Glomerular visceral epithelial cell (primary cell): ENCODE results near the gene BRINP2.

Experiments used
- DNase-seq: peaks from one replicate; pipeline ENCODE4 v3.0.0-alpha.2; 2016; ENCODE audit errors: extremely low spot score

Gene BRINP2, protein sequence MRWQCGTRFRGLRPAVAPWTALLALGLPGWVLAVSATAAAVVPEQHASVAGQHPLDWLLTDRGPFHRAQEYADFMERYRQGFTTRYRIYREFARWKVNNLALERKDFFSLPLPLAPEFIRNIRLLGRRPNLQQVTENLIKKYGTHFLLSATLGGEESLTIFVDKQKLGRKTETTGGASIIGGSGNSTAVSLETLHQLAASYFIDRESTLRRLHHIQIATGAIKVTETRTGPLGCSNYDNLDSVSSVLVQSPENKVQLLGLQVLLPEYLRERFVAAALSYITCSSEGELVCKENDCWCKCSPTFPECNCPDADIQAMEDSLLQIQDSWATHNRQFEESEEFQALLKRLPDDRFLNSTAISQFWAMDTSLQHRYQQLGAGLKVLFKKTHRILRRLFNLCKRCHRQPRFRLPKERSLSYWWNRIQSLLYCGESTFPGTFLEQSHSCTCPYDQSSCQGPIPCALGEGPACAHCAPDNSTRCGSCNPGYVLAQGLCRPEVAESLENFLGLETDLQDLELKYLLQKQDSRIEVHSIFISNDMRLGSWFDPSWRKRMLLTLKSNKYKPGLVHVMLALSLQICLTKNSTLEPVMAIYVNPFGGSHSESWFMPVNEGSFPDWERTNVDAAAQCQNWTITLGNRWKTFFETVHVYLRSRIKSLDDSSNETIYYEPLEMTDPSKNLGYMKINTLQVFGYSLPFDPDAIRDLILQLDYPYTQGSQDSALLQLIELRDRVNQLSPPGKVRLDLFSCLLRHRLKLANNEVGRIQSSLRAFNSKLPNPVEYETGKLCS

DNA sequence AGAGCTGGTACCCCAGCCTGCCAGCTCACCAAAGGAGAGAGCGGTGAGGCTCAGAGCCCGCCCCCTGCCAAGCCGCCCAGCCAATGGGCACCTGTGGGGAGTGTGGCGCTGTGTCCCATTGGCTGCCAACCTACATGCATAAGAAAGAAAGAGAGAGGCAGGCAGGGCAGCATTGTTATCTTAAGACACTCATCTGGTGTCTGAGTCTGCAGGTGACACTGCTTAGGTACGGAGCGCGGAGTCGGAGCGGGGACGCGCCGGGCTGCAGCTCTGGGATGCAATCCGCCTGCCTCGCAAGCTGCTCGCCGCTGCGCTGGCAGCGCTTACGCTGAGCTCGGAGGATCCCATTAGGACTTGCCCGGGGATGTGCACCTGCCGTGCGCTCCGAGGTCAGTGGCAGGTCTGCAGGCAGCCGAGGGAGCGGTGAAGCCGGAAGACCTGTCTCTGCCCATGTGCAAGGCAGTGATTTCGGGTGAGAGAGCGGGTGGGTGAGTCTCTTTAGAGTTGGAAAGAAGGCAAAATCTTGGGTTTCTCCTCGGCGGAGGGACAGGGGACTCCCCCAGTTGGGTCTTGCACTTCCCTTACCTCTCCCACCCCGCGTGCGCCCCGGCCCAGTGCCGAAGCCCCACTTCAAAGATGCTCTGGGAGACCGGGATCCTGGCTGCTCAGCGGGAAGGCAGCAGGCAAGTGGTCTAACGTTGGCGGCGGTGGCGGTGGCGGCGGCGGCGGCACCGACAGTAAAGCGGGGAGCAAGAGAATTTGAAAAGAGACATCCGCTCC, at the start of gene BRINP2:
Gene BRINP2, plus strand, starts transcription at position 203 of the 780 bp plus-strand sequence. CDS start 58,919 bp downstream, outside the sequence.
- DNase-seq = no peak

DNA sequence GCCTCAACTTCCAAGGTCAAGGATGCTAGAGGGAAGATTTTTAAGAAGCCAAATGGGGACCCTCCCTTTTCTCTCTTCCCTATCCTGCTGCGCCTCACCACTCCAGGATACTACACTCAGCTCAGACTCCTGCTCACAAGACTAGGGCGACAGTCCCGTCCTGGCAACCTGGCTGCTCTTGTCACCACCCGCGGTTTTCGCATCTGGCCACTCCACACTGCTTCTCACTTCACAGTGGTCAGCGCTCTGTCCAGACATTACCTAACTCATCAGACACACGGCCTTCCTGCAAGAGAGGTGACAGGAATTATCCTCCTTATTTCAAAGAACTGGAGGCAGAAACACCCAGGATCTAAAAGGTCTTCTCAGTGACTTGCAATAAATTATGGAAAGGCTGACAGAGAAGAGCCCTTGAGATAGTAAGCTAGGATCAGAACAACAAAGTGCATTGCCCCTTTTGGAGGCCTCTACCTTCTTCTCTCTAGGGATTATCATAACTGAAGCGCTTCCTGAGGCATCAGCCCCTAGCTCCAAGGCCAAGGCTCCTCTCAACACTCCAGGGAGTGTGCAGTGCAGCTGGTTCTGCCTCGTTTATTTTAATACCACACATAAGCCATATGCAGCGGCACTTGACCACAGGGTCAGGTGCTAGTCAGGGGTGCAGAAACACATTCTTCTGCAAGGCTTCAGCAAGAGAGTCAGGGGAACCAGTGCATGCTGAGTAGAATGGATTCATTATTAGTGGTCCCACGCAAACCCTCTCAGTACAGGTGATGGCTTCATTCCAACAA, 48.1 kb upstream of the BRINP2 start:
- DNase-seq = no peak

DNA sequence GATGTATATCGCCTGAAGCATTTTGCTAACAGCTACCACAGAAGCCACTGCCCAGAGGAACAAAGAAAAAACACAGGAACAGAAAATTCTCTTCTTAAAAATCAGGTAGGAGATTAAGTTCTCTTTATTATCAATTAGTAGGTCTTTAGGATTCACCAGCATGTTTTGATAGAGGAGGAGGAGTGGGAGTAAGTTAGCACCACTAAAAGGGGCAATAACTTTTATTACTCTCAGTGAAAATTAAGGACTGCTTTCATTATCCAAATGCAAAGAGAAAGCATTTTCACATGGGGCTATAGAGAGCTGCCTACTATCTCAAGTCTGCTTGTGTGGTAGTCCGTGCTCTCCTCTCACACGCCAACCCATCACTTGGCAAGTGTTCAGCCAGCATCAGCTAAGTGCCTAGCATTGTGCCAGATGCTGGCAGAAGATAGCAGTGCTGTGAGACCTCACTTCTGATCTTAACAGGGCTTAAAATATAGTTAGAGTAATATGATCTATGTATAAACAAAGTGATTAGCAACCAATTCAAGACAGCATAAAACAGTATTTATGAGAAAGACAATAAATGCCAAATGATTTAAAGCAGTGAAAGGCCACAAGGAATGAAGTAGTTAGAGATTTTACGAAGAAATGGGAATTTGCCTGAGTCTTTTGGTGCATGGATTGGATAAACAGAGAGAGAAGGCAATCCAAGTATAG, 46.0 kb upstream of the BRINP2 start:
- DNase-seq = no peak

DNA sequence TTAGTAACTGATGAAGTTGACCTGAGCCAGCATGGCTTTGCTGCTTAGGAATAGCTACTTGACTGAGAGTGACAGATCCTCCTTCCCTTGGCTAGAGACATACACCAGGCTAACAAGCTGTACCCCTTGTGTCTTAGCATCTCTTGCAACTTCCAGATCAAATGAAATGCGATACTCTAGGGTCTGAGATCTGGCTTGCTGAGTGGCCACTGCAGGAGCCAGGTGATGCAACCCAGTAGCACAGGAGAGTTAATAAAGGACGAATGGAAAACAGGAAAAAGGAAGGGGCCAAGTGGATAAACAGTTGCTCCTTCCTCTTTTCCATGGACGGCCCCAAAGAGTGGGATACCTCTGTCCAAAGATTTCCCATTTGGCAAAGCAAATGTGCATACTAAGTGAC, 44.5 kb upstream of the BRINP2 start:
- no peak for DNase-seq

DNA sequence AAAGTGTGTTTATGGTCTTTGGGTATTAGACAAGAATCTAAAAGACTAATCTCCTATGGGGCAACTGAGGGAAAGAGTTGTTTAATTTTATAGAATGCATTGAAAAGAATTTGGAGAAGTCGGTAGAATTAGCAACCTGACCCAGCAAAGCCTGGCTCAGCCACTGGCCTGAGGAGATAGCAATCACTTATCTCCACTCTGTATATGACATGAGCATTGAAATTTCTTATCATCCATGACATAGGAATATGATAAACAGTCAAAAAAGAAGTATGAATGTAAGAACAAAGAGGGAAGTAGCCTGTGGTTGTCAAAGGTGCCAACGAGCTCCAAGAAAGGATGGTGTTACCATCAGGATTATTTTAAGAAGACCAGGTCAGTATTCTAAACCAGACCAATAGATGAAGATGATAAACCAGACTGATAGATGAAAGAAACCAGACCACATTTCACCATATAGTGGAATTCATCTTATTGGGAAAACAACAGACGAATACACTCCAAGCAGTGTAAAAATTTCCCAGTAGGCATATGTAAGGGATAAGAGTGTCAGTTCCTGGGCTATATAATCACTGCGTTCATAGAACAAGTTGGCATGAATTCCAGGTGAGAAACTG, 42.0 kb upstream of the BRINP2 start:
- no peak for DNase-seq

DNA sequence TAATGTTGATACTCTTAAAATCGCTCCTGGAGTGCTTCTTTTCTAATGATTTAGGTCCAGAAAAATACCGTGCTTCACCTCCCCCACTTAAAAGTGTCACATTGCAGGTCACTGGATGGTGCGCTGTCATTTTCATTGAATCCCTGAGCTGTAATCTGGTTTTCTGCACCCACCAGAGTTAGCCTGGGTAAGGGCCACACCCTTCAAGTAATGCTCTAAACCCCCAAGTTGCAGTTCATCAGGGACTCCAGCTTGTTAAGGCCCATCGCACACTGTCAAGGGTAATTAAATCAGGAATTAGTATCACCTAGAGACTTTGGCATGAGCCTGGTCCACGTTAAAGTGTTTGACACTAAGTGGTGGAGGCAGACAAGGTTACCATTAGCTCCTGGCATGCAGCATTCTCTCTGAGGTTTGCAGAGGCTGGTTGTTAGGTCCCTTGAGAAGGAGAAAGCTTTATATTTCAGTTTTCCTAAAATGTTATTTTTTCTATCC, 40.3 kb upstream of the BRINP2 start:
- no peak for DNase-seq

DNA sequence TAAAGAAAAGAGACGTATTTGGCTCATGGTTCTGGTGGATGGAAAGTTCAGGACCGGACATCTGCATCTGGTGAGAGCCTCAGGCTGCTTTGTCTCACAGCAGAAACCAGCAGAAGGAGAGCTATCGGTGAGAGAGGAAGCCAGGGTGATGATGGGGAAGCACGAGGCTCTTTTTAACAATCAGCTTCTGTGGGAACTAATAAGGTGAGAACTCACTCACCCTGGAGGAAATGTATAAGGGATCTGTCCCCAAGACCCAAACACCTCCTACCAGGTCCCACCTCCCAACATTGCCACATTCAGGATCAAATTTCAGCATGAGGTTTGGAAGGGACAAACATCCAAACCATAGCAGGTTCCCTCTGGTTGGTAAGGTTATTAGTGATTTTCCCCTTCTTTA, 39.0 kb upstream of the BRINP2 start:
- no peak for DNase-seq

DNA sequence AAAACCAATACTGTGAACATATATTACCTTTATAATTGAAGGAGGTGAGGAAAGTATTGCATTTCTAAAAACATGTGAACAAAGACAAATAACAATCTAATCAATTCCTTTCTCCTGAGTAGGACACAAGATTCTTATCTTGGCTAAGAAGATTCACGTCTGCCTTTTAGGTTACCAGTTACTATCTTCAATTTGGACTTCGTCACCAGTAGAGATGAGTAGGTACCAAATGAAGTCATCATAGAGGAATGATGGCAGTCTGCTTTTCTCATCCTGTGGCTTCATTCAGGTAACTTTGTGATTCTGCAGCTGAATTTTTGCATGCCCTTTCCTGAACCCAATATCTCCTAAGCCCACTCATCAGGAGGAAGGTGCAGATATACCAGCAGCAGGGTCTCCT, 38.6 kb upstream of the BRINP2 start:
- no peak for DNase-seq

DNA sequence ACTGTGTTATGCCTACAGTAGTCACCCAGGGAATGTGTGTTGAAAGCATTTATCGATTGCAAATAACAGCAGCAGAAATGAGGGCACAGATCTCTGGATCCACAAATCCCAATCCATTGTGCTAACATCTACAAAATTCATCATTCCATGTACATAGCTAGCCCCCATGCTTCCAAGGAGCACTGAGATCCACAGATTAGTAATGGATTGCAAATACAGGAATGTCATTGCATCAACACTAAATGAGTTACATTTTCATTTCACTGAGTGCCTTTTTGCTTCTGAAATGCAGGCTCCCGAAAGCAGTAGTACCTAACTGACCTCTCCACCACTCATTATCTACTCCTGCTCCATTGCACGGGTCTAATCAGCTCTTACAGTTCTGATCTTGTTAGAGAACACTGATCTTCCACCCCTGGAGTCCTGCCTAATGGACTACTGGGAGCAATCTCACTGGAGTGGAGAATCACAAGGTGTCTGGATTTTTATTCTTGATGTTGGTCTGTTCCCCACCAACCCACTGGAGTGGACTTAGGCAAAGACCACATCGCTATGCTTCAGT, 36.7 kb upstream of the BRINP2 start:
- no peak for DNase-seq

DNA sequence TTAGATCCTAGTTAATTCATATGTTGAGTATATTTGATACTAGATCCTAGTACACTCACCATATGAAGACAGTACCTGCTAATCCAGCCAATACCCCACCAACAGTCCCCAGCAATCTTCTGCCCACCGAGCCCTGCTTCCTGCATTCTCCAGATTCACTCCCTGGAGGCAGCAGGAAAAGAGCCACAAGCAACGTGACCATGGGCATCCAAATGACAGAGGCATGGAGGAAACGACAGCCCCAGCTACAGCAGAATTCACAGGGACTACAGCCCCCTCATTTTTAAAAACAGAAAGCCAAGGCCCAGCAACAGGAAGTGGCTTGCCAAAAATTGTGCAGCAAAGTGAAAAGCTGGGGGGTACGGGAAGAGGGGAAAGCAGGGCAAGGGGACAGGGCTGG, 35.5 kb upstream of the BRINP2 start:
- DNase-seq = no peak

DNA sequence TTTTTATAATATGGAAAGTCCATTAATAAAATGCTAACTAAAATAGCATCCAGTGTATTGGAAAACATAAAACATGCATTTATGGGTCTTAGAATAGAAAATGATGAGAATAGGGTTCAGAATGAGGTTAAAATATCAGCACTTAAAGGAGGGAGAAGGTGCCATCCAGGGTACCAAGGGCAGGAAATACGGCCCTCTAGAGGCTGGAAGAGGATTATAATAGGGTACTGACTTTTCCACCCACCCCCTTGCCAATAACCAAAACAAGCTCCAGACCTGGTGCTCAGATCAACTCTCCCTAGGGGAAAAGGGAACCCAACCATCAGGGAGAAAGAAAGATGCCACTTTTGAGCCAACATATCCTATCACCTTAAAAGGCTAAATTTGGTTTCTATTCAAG, 32.9 kb upstream of the BRINP2 start:
- no peak for DNase-seq

DNA sequence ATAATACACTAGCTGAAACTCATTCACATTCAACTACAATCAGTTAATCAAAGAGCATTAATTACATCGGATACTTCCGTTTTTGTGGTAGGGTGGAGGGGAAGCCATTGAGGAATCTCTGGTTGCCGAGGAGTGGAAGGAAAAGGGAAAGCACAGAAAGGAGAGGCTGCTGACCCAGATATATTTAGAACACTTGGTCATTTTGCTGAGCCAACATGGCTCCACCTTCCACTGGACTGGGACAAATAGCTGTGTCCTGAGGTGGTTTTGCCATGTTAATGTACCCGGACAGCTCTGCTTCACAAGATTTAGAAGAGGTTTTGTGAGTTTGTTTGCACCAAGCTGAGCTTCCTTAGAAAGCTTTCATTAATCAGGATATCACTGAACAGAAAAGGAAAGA, 32.4 kb upstream of the BRINP2 start:
- DNase-seq = no peak

DNA sequence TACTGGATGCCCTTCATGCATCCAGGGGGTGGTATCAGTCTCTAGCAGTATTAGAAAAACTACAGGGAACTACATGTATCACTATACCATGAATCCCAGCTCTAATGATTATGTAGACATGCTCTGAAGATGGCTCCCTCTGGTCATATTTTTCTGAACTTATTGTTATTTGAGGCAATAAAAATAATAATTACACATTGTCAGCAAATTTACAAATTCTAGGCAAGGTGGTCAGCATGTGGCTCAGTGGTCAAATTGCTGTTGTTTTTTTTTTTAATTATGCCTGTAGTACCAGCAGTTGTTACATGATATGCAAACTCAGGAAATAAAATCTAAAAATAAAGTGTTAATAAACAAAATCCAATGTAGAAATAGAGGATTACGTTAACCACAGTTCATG, 28.7 kb upstream of the BRINP2 start:
- DNase-seq = no peak

DNA sequence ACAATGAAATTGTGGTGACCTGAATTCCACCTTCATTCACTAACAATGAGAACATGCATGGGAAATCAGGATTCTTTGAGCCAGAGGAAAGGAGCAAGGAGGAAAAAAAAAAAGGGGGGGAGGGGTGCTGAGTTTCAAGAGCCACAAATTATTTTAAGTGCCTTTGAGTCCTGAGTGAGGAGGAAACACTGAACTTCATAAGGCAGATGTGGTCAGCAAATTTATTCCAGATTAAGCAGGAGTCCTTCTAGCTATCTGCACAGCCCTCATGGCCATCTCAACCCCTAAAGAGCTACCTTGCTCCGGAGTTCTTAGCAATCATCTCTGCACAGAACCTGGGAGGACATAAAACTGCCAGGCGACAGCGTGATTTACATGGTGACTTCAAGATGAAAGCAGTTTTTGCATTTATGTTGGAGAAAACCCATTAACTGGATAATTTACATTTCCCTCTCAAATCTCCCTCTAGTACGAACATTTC, 27.9 kb upstream of the BRINP2 start:
- DNase-seq = no peak

DNA sequence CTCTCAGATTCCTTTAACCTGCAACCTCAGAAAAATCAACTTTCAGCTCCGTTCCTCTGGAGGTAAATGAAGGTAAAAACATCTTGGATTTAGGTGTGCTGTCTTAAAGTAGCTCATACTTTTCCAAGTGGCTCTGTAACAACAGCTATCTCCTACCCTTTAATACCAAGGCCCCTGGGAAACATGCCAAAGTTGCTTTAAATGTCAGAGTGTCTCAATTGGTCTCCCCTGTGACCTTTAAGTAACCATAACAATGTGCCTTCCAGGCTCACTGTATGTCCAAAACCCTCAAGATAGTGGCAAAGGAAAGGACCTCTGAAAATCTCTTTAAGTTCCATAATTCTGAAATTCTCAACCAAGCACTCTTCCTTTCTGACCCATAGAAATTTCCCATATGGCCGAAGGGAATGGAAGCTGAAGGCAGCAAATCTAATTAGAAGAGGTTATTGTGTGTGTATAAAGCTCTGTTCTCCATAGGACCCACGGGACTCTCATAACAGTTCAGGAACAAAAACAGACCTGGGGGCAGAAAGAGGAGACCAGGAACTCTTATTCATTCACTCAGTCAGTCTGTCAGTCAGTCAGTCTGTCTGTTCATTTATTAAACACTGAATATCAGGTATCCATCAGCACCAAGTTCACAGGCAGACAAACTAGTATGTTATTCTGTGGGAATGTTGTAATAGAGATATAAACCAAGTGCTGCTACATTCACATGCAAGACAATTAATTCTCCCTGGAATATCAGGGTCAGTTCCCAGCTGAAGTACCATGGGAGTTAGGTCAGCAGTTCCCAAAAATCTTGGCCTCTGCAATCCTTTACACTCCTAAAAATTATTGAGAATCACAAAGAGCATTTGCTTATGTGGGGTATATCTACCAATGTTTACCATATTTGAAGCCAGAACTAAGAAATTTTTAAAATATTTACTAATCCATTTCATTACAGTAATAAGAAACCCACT, 25.4 kb upstream of the BRINP2 start:
- DNase-seq = no peak

DNA sequence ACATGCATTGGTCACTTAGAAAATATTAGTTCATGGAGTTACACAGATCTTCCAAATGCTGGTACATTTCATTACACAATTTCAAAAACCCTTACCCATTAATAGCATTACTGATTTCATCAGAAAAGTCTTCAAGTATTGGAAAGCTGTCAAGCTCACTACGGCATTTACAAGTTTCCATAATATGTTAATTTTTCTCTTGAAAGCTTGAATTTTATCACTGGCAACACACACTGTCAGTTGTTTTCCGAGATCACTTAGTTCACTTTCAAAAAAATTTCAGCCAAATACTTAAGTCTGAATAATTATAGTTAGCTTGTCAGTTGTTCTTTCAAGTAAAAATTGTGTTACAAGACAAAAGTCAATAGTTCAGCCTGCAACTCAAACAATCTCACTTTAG, 24.3 kb upstream of the BRINP2 start:
- no peak for DNase-seq

DNA sequence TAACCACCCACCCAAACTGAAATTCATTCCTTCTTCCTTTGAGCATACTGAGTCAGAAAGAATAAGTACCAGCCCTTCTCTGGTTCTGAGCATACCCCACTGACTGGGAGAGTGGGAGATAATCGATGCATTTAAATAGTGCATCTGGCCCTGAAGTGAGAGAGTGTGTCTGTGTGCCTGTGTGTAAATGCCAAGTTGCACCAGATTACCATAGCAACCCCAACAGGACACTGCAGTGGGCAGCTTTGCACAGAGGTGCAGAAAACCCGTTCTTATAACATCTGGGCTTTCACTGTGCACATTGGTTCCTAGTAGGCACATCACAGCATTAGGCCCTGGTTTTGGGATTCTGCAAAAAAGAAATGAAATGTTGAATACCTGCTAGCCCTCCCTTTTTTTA, 8.5 kb upstream of the BRINP2 start:
- DNase-seq = no peak

DNA sequence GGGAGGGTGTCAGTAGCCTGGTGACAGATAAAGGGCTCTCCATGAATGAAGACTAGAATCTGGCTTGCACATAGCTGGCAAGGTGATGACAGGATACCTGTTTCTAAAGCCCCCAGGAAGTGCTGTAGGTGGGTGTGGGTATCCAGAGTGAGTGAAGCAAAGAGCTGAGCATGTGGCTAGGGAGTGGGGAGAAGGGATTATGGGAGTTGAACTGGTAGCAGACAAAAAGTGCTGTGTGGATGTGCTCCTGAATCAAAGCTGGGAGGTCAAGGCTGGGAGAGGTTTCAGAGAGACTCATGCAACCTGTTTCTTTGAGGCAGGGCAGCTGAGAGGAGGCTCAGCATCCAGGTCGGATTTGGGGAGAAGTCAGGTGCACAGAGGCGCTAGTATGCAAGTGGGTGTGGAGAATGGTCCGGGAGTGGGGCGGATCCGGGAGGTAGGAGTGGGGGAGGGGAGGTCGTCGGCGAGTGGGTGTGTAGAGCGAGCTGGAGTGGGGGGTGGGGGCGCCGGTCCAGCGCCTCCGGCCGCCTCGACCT, 6.8 kb upstream of the BRINP2 start:
- no peak for DNase-seq
